Brain pericyte (primary cell): ENCODE data around the gene FUCA2.
"Not testable (repeated sequence)": the region's sequence is repeated elsewhere in the genome, so short reads cannot be mapped to it uniquely, and the experiment has no call there.

Source experiments
- DNase-seq: peaks from one replicate; pipeline ENCODE4 v3.0.0-alpha.2; 2012; ENCODE audit warnings: low read depth, low spot score

FUCA2 gene

GRCh38 chr6:143498428-143498827, 13.1 kb downstream of the FUCA2 start:
- no peak for DNase-seq

- DNase-seq, result no peak
Measured at GRCh38 chr6:143496974-143497373, 14.5 kb downstream of the FUCA2 start.

GRCh38 chr6:143490775-143491174, 20.7 kb downstream of the FUCA2 start:
- DNase-seq, result no peak

- no peak for DNase-seq
Measured at GRCh38 chr6:143490244-143490643, 21.3 kb downstream of the FUCA2 start.

GRCh38 chr6:143486752-143487151, 24.8 kb downstream of the FUCA2 start:
- no peak for DNase-seq

- no peak for DNase-seq
Measured at GRCh38 chr6:143485967-143486366, 25.6 kb downstream of the FUCA2 start.

GRCh38 chr6:143482593-143482992, 28.9 kb downstream of the FUCA2 start:
- DNase-seq, result no peak

- DNase-seq, result no peak
Measured at GRCh38 chr6:143478479-143479062, 32.9 kb downstream of the FUCA2 start.

- no peak for DNase-seq
Measured at GRCh38 chr6:143476545-143476944, 35.0 kb downstream of the FUCA2 start.

- no peak for DNase-seq
Measured at GRCh38 chr6:143471822-143472221, 39.7 kb downstream of the FUCA2 start.

GRCh38 chr6:143468823-143469222, 42.7 kb downstream of the FUCA2 start:
- not testable (repeated sequence) for DNase-seq

- DNase-seq, result no peak
Measured at GRCh38 chr6:143468026-143468425, 43.5 kb downstream of the FUCA2 start.

GRCh38 chr6:143465546-143465945, 46.0 kb downstream of the FUCA2 start:
- no peak for DNase-seq

- no peak for DNase-seq
Measured at GRCh38 chr6:143457563-143458359, 53.8 kb downstream of the FUCA2 start.

- DNase-seq, result no peak
Measured at GRCh38 chr6:143451531-143451930, 60.0 kb downstream of the FUCA2 start.

GRCh38 chr6:143450453-143451371, 60.8 kb downstream of the FUCA2 start, which contains the start of the genes ADAT2 and PEX3:
TSS of gene ADAT2 (minus strand) at chr6:143450695. CDS start at chr6:143450658, 37 bp downstream.
TSS of gene PEX3 (plus strand) at chr6:143450805. CDS start at chr6:143451043, 238 bp downstream.
- peak; percentile 76 for DNase-seq

- no peak for DNase-seq
Measured at GRCh38 chr6:143449714-143450452, 61.6 kb downstream of the FUCA2 start.

- no peak for DNase-seq
Measured at GRCh38 chr6:143449082-143449713, 62.3 kb downstream of the FUCA2 start.

- DNase-seq, result not testable (repeated sequence)
Measured at GRCh38 chr6:143447865-143448264, 63.7 kb downstream of the FUCA2 start.
